ENCODE measurements around the gene PACSIN1.

PACSIN1 gene

GRCh38 chr6:34515473-34516387 is 49.9 kb downstream of the PACSIN1 start:
- DNase-seq, result no peak

- no peak for DNase-seq
Observed at GRCh38 chr6:34516391-34517324, 50.8 kb downstream of the PACSIN1 start.

- DNase-seq, result no peak
Observed at GRCh38 chr6:34517461-34517881, 51.6 kb downstream of the PACSIN1 start.

- no peak for DNase-seq
Observed at GRCh38 chr6:34517966-34518365, 52.1 kb downstream of the PACSIN1 start.

- DNase-seq, result no peak
Observed at GRCh38 chr6:34518669-34519365, 52.9 kb downstream of the PACSIN1 start.

- DNase-seq, result no peak
Observed at GRCh38 chr6:34519971-34520644, 54.2 kb downstream of the PACSIN1 start.

- peak; percentile 25 for DNase-seq
Observed at GRCh38 chr6:34520645-34521462, 55.0 kb downstream of the PACSIN1 start.

- no peak for DNase-seq
Observed at GRCh38 chr6:34521463-34522285, 55.8 kb downstream of the PACSIN1 start.

- no peak for DNase-seq
Observed at GRCh38 chr6:34522761-34523160, 56.9 kb downstream of the PACSIN1 start.

GRCh38 chr6:34523441-34524206 is 57.7 kb downstream of the PACSIN1 start:
- peak; percentile 53 for DNase-seq

- peak; percentile 41 for DNase-seq
Observed at GRCh38 chr6:34524499-34524898, 58.6 kb downstream of the PACSIN1 start.

GRCh38 chr6:34524971-34525370 is 59.1 kb downstream of the PACSIN1 start:
- peak; percentile 45 for DNase-seq

- no peak for DNase-seq
Observed at GRCh38 chr6:34525431-34526175, 59.7 kb downstream of the PACSIN1 start.

GRCh38 chr6:34526241-34526972 is 60.5 kb downstream of the PACSIN1 start:
- no peak for DNase-seq

GRCh38 chr6:34526992-34527728 is 61.3 kb downstream of the PACSIN1 start:
- DNase-seq, result peak; percentile 98

GRCh38 chr6:34527751-34528670 is 62.1 kb downstream of the PACSIN1 start:
- DNase-seq, result peak; percentile 44
